ENCODE data around the gene ETV1.

ETV1 gene

DNA sequence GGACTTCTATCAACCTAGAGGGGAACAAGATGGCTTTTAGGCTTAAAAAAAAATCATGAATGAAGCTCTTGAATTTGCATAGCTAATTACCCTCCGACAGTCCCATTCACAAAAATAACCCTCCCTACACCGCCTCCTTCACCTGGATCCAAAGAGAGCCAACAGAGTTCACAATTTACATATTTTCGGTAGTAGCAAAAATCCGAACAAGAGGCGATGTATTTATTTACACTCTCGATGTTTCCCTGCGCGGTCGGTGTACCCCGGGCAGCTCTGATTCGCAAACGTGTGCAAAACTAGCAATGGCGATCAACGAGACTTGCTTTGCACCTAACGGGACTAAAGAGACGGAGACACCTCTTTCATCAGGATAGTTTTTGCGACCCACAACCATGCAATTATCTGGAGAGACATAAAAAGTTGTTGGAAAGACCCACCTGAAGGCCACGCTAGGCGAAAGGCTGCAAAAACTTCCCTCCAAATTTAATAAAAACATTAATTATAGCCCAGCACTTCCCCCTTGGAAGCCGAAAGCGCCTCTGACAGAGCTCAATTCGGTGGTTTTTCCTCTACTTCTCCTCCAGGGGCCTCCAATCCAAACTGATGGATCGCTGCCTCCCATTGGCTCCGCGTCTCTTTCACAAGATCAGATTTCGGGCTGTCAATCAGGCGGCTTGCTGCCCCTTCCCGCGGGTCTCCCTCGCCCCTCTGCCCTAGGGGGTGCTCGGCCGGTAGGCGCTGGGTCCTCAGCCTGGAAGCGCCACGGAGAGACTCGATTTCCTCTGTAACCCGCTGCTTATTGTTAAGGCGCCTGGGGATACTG lies at the start of gene ETV1:
Gene ETV1 (minus strand): TSS at position 541 of the 823 bp plus-strand sequence. CDS start 614 bp downstream, outside the sequence.
- peak; percentile 36 for DNase-seq (ENCODE audit: low read depth)

DNA sequence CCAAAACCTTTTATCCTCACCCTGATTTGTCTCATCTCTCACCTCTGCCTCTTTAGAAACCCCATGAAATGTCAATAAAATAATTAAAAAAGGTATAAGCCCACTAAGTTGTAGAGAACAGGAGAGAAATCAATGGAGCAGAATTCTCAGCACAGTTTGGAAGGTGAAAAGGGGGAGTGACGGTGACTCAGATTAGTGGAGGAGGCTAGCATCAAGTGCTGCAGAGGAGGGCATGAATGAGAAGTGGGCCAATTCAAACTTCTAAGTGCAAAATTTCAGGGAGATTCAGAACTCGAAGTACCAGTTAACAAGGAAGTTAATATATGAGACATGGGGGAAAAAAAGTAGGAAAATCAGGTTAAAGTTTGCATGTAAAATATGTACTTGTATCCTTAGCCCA lies 34.9 kb upstream of the ETV1 start:
- DNase-seq (ENCODE audit: low read depth): no peak

DNA sequence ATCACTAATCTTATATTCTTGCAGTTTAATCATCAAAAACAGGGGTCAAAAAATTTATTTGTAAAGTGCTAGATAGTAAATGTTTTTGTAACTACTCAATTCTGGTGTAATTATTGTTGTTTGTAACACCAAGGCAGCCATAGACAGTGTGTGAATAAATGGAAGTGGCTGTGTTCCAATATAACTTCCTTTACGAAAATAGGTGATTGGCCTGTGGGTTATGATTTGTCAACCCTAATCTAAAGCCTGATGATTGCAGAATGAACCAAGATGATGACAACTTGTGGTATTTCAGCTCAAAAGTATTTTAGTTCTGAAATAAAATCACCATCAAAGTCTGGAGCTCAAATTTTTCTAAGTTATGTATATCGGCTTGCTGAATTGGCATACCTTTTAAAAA lies 34.4 kb upstream of the ETV1 start:
- no peak for DNase-seq (ENCODE audit: low read depth)

DNA sequence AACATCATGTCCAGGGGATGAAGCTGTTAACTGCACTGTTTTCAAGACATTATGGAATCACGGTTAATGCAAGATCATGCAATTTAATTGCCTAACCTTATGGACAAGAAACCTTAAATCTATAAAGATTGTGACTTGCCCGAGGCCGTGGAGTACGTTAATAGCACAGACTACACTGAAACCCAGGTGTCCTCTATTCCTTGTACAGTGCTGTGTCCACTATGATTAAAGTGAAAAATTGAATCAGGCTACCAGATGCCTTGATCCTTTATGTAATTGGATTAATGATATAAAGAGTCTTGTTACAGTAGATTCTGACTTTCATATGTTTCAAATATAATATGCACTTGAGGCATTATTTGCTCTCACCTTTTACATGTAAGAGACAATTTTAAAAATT lies 33.9 kb upstream of the ETV1 start:
- no peak for DNase-seq (ENCODE audit: low read depth)

DNA sequence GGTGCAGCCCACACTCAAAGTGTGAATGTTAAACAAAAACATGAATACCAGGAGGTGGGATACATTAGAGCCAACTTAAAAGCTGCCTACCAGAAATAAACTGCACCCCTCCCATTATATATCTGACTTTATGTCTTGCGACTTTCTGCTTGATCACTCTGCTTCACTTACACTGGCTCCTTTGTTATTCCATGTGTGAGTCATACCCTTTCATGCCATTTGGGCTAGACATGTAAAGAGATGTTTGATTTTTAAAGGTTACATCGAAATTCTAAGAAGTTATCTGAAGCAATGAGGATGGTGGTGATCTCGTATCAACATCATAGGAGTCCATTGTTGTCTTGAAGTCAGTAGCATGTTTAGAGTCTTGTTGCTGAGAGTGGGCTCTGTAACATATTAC lies 31.6 kb upstream of the ETV1 start:
- DNase-seq (ENCODE audit: low read depth): no peak

DNA sequence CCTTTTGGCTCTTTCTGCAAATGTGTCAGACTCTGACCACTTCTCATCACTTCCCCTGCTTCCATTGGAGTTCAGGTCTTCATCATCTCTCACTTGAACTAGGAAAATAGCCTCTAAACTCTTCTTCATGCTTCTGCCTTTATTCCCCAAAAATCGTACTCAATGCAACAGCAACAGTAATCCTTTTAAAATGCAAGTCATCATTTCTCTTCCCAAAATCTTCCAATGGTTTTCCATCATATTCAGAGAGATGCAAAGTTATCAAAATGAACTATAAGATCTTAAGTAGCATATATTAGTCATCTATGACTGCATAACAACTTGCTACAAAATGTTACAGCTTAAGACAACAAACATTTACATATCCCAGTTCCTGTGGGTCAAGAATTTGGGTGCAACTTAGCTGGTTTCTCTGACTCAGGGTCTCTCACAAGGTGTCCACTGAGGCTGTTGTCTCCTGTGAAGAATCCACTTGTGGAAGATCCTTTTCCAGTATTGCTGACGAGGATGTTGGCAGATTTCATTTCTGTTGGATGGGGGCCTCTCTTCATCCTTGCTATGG lies 31.0 kb upstream of the ETV1 start:
- DNase-seq (ENCODE audit: low read depth): no peak

DNA sequence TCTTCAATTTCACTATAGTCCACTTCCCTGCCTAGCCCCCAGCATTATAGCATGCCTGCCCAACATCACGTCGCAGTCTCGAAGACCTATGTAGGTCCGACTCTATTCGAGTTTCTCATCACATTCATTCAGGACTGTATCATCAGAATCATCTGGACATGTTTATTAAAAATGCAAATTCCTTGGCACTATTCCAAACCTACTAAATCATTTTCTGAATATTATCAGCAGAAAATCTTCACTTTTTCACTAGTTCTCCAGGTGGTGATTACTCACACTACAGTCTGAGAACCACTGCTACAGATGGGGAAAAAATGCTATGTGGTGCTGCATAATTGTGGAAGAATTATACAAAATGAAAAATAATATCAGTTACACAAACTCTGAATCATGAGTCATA lies 29.3 kb upstream of the ETV1 start:
- no peak for DNase-seq (ENCODE audit: low read depth)

DNA sequence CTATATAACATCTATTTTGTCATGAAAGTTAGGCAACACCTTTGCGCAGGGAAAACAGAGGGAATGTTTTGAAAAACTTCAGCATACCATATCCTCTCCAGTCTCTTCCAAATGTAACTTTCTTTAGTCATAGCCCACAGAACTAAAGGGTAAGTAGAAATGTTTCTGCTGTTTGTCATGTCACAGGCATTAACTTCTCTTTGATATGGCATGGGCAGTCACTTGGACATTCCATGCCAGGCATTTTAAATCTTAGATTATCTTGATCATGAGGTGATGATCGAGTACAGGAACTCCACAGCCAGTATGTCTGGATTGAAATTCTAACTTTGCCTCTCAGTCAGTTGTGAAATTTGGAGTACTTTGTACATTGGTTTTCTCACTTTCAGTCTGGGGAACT lies 27.5 kb upstream of the ETV1 start:
- no peak for DNase-seq (ENCODE audit: low read depth)

DNA sequence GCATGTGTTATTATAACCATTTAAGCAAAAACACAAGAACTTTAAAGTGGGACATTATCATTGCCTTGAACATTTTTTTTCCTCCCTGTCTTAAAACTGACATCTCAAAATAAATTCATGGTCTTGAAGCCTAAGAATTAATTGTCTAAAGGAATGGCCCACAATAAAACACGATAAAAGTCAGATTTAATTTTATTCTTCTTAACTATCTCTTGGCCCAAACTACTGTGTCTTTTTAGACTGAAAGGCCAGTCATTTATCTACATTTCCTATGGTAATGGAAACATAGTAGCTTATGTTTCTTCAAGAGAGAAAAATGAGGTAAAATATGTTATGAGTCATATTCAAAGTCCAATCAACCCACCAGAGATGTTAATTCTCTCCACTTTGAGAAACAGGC lies 24.4 kb upstream of the ETV1 start:
- no peak for DNase-seq (ENCODE audit: low read depth)

DNA sequence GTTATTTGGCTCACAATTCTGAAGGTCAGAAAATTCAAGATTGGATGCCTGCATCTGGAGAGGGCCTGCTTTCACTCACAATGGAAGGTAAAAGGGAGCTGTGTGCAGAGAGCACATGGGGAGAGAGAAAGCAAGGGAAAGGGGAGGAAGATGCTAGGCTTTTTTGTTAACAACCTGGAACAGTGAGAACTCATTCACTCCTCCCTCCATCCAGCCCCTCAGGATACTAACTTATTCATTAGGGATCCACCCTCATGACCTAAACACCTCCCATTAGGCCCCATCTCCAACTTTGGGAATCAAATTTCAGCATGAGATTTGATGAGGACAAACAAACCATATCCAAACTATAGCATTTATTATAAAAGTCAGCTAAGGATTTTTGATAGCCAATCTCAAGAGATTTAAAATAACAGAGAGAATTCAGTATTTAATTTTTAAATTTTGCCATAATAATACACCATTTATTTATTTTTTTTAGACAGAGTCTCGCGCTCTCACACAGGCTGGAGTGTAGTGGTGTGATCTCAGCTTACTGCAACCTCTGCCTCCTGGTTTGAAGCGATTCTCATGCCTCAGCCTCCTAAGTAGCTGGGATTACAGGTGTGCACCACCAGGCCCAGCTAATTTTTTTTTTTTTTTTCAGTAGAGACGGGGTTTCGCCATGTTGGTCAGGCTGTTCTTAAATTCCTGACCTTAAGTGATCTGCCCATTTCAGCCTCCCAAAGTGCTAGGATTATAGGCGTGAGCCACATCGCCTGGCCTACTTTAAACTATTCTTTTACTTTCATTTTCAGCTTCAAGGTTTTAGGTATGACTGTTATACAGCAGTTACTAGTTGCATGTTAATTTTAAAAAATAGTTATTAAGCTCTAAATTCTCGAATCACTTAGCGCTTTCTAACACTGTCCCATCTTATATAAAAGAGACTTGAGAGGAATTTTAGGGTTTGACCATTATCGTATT lies 20.3 kb upstream of the ETV1 start:
- no peak for DNase-seq (ENCODE audit: low read depth)

DNA sequence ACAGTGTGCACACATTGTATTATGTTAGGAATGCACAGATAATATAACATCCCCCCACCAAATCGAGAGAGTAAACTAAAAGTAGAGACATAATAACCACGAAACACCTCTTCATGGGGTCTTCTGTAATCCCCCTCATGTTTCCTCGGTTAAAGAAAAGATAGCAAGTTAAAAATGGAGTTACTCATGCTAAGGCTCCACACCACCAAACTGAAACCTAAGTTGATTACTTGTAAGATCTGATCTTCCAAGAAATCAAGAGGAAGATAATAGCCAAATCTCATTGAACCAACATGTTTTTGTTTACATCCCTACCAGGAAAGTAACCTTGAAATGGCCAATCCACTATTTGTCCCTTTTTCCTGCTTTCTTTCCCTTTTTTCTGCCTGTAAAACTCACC lies 11.7 kb upstream of the ETV1 start:
- no peak for DNase-seq (ENCODE audit: low read depth)

DNA sequence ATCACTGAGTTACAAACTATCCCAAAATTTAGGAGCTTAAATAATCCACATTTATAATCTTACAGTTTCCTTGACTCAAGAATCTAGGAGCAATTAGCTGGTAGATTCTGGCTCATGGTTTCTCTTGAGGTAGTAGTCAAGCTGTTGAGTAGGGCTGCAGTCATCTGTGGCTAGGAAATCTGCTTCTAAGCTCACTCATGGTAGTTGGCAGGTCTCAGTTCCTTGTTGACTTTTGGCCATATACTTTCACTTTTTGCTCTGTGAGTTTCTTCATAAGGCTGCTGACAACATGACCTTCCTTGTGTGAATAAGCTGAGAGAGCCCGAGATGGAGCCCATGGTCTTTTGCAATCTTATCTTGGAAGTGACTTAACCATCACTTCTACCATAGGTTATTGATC lies 10.8 kb upstream of the ETV1 start:
- DNase-seq (ENCODE audit: low read depth): no peak

DNA sequence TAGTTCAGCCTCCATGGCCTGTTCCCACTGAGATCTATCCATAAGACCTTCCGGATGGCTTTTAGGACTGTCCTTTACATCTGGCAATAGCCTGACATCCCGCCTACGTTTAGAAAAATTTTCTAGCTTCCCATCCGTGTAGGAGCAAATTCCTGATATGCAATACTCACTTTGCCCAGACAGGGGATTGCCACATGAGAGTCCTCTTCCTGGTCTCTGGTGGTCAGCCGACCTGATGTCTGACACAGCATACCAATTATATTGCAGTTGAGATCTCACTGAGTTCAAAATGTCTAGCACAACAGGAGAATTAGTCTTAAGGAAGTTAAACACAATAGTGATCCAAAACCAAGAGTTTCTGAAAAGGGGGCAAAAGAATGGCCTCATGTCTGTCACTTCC lies 9.4 kb upstream of the ETV1 start:
- no peak for DNase-seq (ENCODE audit: low read depth)

DNA sequence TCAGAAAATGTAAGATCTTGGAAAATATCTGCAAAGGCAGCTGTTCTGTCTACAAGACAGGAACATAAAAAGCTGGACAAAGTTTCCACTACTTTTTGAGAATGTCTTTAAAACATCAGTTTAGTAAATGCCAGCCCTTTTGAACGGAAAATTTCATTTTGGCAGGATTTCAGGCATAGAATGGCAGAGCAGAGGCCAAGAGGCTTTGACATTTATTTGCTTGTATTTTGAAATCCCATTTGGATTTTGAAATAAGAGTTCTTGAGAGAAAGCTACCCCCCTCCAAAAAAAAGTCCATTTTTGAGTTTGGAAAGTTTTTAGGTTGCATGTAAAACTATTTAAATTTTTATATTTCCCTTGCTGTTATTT lies 3.1 kb upstream of the ETV1 start:
- DNase-seq (ENCODE audit: low read depth): no peak

DNA sequence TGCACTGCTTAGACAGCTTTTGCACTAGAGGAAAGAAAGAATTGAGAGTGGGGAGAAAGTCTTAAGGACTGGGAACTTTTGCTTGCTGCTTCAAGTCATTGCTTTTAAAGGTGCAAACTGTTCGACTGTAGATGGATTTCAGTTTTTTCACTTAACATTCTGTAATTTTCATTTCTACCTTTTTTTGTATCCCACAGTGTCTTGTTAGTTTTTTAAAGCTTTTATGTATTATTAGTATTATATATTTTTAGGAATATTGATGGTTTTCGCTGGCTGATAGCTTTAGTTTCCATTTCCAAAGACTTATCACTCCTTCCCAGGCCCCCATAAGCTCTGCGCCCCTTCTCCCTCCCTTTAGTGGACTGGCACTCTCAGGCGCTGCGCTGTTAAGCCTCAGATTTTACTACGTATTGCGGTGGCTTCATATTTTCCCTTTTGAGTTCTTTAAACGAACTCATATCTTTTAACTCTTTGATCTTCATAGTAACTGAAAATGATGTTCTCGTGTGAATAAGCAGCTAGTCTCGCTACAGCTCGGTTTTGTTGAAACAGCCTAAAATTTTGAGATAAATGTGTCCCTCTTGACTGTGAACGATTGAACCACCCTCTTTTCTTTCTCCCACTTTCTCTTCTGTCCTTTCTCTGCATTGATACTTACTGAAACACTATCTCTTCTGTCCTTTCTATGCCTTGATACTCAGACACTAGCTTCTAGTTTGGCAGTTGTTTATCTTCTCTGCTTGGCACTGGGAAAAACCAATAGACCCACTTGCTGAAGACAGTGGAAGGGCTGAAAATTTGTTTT lies 2.5 kb upstream of the ETV1 start:
- DNase-seq (ENCODE audit: low read depth): no peak

DNA sequence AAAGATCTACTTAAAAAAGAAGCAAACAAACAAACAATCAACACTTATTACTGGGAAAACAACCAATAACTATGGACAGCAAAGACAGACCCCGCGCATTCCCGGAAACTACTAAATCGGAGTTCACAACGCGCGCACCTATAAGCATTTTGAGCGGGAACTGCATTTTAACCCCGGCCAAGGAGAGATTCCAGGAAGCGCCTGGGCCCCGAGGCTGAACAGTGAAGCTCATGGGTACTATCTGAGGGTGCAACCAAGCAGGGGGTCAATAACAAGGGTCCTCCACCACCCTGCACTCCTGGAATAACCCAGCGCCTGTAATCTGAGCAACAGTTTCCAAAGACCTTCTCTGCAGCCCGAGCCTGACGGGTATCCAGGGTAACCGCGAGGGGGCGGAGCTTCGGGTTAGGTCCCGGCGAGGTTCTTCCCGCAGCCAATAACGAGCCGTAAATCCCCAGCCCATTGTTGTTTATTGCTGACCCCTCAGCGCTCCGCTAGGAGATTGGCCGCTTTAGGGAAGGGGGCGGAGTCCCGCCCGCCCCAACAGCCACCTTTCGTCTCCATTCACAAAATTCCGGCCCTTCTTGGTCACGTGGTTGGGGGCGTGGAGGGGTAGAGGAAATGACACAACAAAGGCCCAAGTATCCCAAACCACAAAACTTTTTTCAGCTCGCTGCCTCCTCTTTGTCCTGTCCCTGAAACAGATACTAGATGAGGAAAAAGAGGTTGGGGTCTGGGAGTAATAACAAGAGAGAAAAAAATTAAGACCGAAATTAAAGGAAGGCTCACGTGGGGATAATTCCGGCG lies 1.7 kb upstream of the ETV1 start:
- DNase-seq (ENCODE audit: low read depth): peak; percentile 93

DNA sequence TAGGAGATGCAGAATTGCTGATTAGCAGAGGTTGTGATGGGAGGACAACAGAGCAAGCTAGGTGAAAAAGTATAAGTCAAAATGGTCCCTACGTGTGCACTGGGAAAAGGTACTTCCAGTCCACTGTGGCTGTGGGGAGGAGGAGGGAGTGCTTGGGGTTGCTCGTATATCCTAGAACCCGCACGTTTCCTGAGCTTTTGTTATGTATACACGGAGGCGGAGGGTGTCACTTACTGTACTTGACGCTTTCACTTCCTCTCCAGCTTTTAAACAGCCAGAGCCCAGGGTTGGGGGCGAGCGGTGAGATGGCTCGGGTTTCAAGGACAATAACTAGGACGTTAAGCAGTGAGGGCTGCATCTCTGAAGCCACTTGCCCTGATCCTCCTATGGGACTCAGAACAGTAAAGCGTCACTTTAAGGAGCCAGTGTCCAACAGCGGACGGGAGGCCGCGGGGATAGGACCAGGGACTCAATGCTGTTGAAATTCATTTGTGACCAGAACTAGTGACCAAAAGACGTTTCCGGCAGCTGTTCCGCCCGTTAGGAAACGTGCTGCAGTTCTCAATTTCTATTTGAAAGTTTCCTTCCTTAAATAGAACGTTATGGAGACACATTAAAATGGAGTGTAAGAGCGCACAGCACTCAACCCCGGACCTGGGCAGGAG lies 985 bp upstream of the ETV1 start:
- DNase-seq (ENCODE audit: low read depth): peak; percentile 16

DNA sequence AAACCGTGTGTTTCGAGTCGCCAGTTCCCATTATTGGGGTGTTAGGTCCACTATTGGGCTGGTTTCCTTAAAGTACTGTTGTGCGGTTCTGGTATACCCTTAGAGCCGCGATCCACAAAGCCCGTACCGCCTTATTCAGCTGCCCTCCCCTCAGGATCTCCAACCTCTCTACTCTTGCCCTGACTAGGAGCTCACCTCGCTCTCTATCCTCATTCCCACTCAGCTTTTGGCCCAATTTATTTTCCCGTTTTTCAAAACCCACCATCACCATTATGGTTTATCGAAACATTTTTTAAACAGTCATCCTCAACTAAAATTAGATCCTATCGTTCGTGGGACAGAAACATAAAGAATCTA lies 461 bp upstream of the ETV1 start:
- DNase-seq (ENCODE audit: low read depth): no peak

DNA sequence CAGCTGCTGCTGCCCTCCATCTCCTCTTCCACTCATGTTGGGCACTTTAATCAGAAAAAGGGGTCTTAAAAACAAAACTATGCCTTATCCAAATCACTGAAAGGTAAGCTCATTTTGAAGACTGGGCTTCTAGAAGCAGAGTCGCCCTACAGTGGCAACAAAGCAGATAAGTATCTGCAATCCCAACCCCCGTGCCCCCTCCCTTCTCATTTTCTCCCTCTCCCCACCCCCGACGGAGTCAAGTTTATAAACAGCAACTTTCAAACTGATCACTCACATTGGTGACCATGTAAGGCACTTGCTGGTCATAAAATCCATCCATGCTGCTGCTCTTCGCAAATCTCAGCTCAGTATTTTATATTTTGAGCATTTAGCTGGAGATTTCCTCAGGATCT lies 738 bp downstream of the ETV1 start:
- no peak for DNase-seq (ENCODE audit: low read depth)

DNA sequence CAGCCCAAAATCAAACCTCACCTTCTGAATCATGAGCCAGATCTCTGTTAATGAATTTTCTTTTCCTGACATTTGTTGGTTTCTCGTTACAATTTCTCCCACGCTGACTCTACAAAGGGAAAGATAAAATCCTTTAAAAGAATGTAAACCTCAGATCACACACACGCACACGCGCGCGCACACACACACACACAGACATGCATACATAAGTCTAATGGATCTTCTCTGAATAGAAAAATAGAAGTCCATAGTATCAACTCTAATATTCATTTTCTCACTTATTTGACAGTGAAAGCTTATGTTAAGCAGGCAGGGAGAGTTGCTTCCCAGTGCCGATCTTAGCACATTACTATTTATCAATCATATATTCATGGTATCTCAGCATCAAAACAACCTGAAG lies 1.4 kb downstream of the ETV1 start:
- DNase-seq (ENCODE audit: low read depth): no peak

DNA sequence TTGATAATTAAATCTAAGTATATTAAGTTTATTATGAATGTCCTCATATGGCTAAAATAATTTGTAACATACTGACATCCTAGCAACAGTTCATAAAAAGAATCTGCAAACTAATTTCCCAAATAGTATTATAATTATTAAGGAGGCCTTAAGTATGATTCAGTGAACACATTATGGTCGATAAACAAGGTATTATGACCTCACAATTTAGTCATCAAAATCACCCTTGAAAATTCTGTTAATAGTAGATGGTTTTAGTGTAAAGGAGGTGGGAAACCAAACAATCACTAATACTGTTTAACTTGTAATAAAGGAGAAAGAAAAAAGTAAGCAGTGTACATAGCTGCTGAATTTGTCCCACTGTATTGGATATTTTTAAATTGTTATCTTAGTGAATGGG lies 2.1 kb downstream of the ETV1 start:
- DNase-seq (ENCODE audit: low read depth): no peak
